Measurements from ENCODE around the gene SLC12A7. TPM values are rescaled to one million over a fixed set of nuclear protein-coding genes. Genes with fewer than 3 reads are reported as not detected.
A peak's percentile ranks its signal among the peaks of the same experiment; 100 is the strongest.

The SLC12A7 gene
- total RNA-seq, 4 donors from 2014 or later, result 10.6 to 32.2 (median 18.1) TPM

- H3K4me3 ChIP-seq (ENCODE audit: low read depth, poor library complexity, severe bottlenecking), result no peak overlapping the region
- no peak for TF ChIP-seq POLR2A (IDR thresholded peaks at IDR 0.05)
- no peak for TF ChIP-seq CTCF (IDR thresholded peaks at IDR 0.05)
- 91 to 98% methylated on average over 12 to 14 of the region's 14 CpGs for WGBS, 2 donors
- DNase-seq (ENCODE audit: low spot score in 2 of 2), result peak in 1 of 2 donors; percentile 68
- intact Hi-C loops (cut with DNase I; ENCODE audit: low total_unique reads), result no loop called here
These were observed 79.3 kb downstream of the SLC12A7 start for GRCh38 chr5:1032551-1033027.

GRCh38 chr5:1032011-1032410 lies 79.9 kb downstream of the SLC12A7 start:
- TF ChIP-seq POLR2A (IDR thresholded peaks at IDR 0.05), result no peak
- no peak for TF ChIP-seq CTCF (IDR thresholded peaks at IDR 0.05)
- WGBS, 2 donors, result 90 to 94% methylated on average over 16 of the region's 16 CpGs
- H3K4me3 ChIP-seq (ENCODE audit: low read depth, poor library complexity, severe bottlenecking), result no peak overlapping the region
- intact Hi-C loops (cut with DNase I; ENCODE audit: low total_unique reads), result no loop called here
- DNase-seq (ENCODE audit: low spot score in 2 of 2), result peak in 1 of 2 donors; percentile 67

GRCh38 chr5:1031306-1031959 lies 80.4 kb downstream of the SLC12A7 start:
- WGBS, 2 donors, result 88 to 93% methylated on average over 15 to 19 of the region's 19 CpGs
- peak in 1 of 2 donors; percentile 82 for DNase-seq (ENCODE audit: low spot score in 2 of 2)
- intact Hi-C loops (cut with DNase I; ENCODE audit: low total_unique reads), result no loop called here
- TF ChIP-seq CTCF (IDR thresholded peaks at IDR 0.05) (no peak), POLR2A (IDR thresholded peaks at IDR 0.05) (no peak)
- no peak overlapping the region for H3K4me3 ChIP-seq (ENCODE audit: low read depth, poor library complexity, severe bottlenecking)

GRCh38 chr5:1030801-1031271 lies 81.0 kb downstream of the SLC12A7 start:
- DNase-seq (ENCODE audit: low spot score in 2 of 2), result peak in 1 of 2 donors; percentile 79
- WGBS, 2 donors, result 73 to 93% methylated on average over 7 to 10 of the region's 10 CpGs
- no peak overlapping the region for H3K4me3 ChIP-seq (ENCODE audit: low read depth, poor library complexity, severe bottlenecking)
- no peak for TF ChIP-seq POLR2A (IDR thresholded peaks at IDR 0.05)
- TF ChIP-seq CTCF (IDR thresholded peaks at IDR 0.05), result no peak
- intact Hi-C loops (cut with DNase I; ENCODE audit: low total_unique reads), result no loop called here

- no peak for TF ChIP-seq CTCF (IDR thresholded peaks at IDR 0.05)
- no peak for TF ChIP-seq POLR2A (IDR thresholded peaks at IDR 0.05)
- intact Hi-C loops (cut with DNase I; ENCODE audit: low total_unique reads), result no loop called here
- no peak overlapping the region for H3K4me3 ChIP-seq (ENCODE audit: low read depth, poor library complexity, severe bottlenecking)
- WGBS, 2 donors, result 80 to 89% methylated on average over 9 to 10 of the region's 10 CpGs
- peak in 1 of 2 donors; percentile 70 for DNase-seq (ENCODE audit: low spot score in 2 of 2)
These were observed 81.8 kb downstream of the SLC12A7 start for GRCh38 chr5:1029945-1030625.
